Activated CD4-positive, alpha-beta T cell treated with anti-CD3 and anti-CD28 coated beads, Interleukin-2, Interleukin-6, amounts not matched to agents 100 ng/mL and 50 ng/mL, durations not matched to agents 16 hours and 8 hours (primary cell): ENCODE data around the gene MCCC1.
"Not testable (repeated sequence)": the region's sequence is repeated elsewhere in the genome, so short reads cannot be mapped to it uniquely, and the experiment has no call there.

Experiments
- DNase-seq: peaks from one replicate; pipeline ENCODE4 v3.0.0-alpha.2; 2020

Gene MCCC1

GRCh38 chr3:183038757-183039156 is 60.5 kb downstream of the MCCC1 start:
- DNase-seq, result no peak

GRCh38 chr3:183038221-183038620 is 61.1 kb downstream of the MCCC1 start:
- DNase-seq, result no peak

- DNase-seq, result no peak
Observed at GRCh38 chr3:183033746-183034145, 65.5 kb downstream of the MCCC1 start.

- no peak for DNase-seq
Observed at GRCh38 chr3:183032880-183033555, 66.3 kb downstream of the MCCC1 start.

- no peak for DNase-seq
Observed at GRCh38 chr3:183031826-183032225, 67.5 kb downstream of the MCCC1 start.

- DNase-seq, result no peak
Observed at GRCh38 chr3:183028416-183028815, 70.9 kb downstream of the MCCC1 start.

GRCh38 chr3:183027276-183027675 is 72.0 kb downstream of the MCCC1 start:
- no peak for DNase-seq

GRCh38 chr3:183022936-183023516 is 76.3 kb downstream of the MCCC1 start:
- no peak for DNase-seq

GRCh38 chr3:183018421-183019192 is 80.7 kb downstream of the MCCC1 start:
- no peak for DNase-seq

- no peak for DNase-seq
Observed at GRCh38 chr3:183015185-183015584, 84.1 kb downstream of the MCCC1 start.

GRCh38 chr3:183013856-183014255 is 85.4 kb downstream of the MCCC1 start:
- DNase-seq, result no peak

GRCh38 chr3:183013074-183013473 is 86.2 kb downstream of the MCCC1 start:
- no peak for DNase-seq

- DNase-seq, result no peak
Observed at GRCh38 chr3:183008800-183009199, 90.5 kb downstream of the MCCC1 start.

- DNase-seq, result no peak
Observed at GRCh38 chr3:183008303-183008702, 91.0 kb downstream of the MCCC1 start.

- no peak for DNase-seq
Observed at GRCh38 chr3:183006396-183007002, 92.8 kb downstream of the MCCC1 start.

- DNase-seq, result no peak
Observed at GRCh38 chr3:182999767-183000166, 99.5 kb downstream of the MCCC1 start.

- DNase-seq, result not testable (repeated sequence)
Observed at GRCh38 chr3:182993486-182994201, 105.7 kb downstream of the MCCC1 start.

- no peak for DNase-seq
Observed at GRCh38 chr3:182989566-182989965, 109.7 kb downstream of the MCCC1 start.

- DNase-seq, result no peak
Observed at GRCh38 chr3:182986021-182986420, 113.3 kb downstream of the MCCC1 start.

GRCh38 chr3:182983876-182984275 is 115.4 kb downstream of the MCCC1 start:
- DNase-seq, result no peak

GRCh38 chr3:182981038-182981380 is 118.3 kb downstream of the MCCC1 start:
- DNase-seq, result no peak

- DNase-seq, result peak; percentile 93
Observed at GRCh38 chr3:182980204-182981037, 118.9 kb downstream of the MCCC1 start, which contains the start of gene DCUN1D1. TSS of gene DCUN1D1 (minus strand) at chr3:182980538. CDS start at chr3:182980489, 49 bp downstream.
